ENCODE data around the gene BCAT1.

BCAT1 gene

GRCh38 chr12:24894879-24895278 is 54.0 kb downstream of the BCAT1 start:
- Mint-ChIP-seq H3K9me3 (no peaks in the 10 kb centered on the region), H3K27ac (peak overlapping the region in 2 of 3 experiments; percentile 61 to 86), H3K4me1 (peaks cover 27% of the 10 kb centered on the region), H3K4me3 (no peak overlapping the region), H3K36me3 (ENCODE audit: low read depth) (peaks cover 25% of the 10 kb centered on the region), H3K27me3 (ENCODE audit: low read depth) (no peaks in the 10 kb centered on the region)
- TF ChIP-seq CTCF (IDR thresholded peaks at IDR 0.05; ENCODE audit: unreplicated experiment in 3 of 3): no peak

GRCh38 chr12:24890048-24890803 is 58.7 kb downstream of the BCAT1 start:
- peaks cover 13% of the 10 kb centered on the region for H3K4me1 Mint-ChIP-seq

GRCh38 chr12:24889411-24889810 is 59.5 kb downstream of the BCAT1 start:
- no peaks in the 10 kb centered on the region for H3K9me3 Mint-ChIP-seq
- peaks cover 18% of the 10 kb centered on the region for H3K36me3 Mint-ChIP-seq (ENCODE audit: low read depth)
- H3K27ac Mint-ChIP-seq: no peak overlapping the region
- H3K4me3 Mint-ChIP-seq: no peak overlapping the region
- H3K27me3 Mint-ChIP-seq (ENCODE audit: low read depth): no peaks in the 10 kb centered on the region
- peaks cover 4% of the 10 kb centered on the region for H3K4me1 Mint-ChIP-seq
- no peak for TF ChIP-seq CTCF (IDR thresholded peaks at IDR 0.05; ENCODE audit: unreplicated experiment in 3 of 3)

More at GRCh38 chr12:24890048-24890803, 58.7 kb downstream of the BCAT1 start:
- H3K27ac Mint-ChIP-seq: no peak overlapping the region
- peaks cover 18% of the 10 kb centered on the region for H3K36me3 Mint-ChIP-seq (ENCODE audit: low read depth)
- no peak overlapping the region for H3K4me3 Mint-ChIP-seq
- H3K27me3 Mint-ChIP-seq (ENCODE audit: low read depth): no peaks in the 10 kb centered on the region
- TF ChIP-seq CTCF (IDR thresholded peaks at IDR 0.05; ENCODE audit: unreplicated experiment in 3 of 3): no peak
- no peaks in the 10 kb centered on the region for H3K9me3 Mint-ChIP-seq

GRCh38 chr12:24888813-24889212 is 60.1 kb downstream of the BCAT1 start:
- no peak overlapping the region for H3K4me3 Mint-ChIP-seq
- H3K27ac Mint-ChIP-seq: peak overlapping the region in 1 of 3 experiments; percentile 30
- H3K36me3 Mint-ChIP-seq (ENCODE audit: low read depth): peaks cover 22% of the 10 kb centered on the region
- no peaks in the 10 kb centered on the region for H3K27me3 Mint-ChIP-seq (ENCODE audit: low read depth)
- no peaks in the 10 kb centered on the region for H3K9me3 Mint-ChIP-seq
- TF ChIP-seq CTCF (IDR thresholded peaks at IDR 0.05; ENCODE audit: unreplicated experiment in 3 of 3): no peak
- no peaks in the 10 kb centered on the region for H3K4me1 Mint-ChIP-seq

GRCh38 chr12:24884911-24885310 is 64.0 kb downstream of the BCAT1 start:
- Mint-ChIP-seq H3K4me3 (no peak overlapping the region), H3K27me3 (ENCODE audit: low read depth) (no peaks in the 10 kb centered on the region), H3K9me3 (no peaks in the 10 kb centered on the region), H3K4me1 (peaks cover 12% of the 10 kb centered on the region), H3K36me3 (ENCODE audit: low read depth) (peaks cover 29% of the 10 kb centered on the region), H3K27ac (no peak overlapping the region)
- TF ChIP-seq CTCF (IDR thresholded peaks at IDR 0.05; ENCODE audit: unreplicated experiment in 3 of 3): no peak
